Lung microvascular endothelial cell (primary cell): ENCODE results near the gene TDRD9. TPM values are rescaled to one million over a fixed set of nuclear protein-coding genes. Genes with fewer than 3 reads are reported as not detected.
"Not testable (repeated sequence)": the region's sequence is repeated elsewhere in the genome, so short reads cannot be mapped to it uniquely, and the experiment has no call there.

Experiments
- DNase-seq, 2 donors: peaks; one replicate each; pipeline versions ENCODE4 v3.0.0 to v3.0.0-alpha.2; 2010; ENCODE audit warnings: low read depth in 2 of 2
- total RNA-seq: library from RNA; depleted of rRNA; stranded (reverse); fragments of >200 nt; gene quantifications from 2 replicates; pipeline ENCODE4 v1.2.1, GENCODE V29; 2014

The TDRD9 gene, protein sequence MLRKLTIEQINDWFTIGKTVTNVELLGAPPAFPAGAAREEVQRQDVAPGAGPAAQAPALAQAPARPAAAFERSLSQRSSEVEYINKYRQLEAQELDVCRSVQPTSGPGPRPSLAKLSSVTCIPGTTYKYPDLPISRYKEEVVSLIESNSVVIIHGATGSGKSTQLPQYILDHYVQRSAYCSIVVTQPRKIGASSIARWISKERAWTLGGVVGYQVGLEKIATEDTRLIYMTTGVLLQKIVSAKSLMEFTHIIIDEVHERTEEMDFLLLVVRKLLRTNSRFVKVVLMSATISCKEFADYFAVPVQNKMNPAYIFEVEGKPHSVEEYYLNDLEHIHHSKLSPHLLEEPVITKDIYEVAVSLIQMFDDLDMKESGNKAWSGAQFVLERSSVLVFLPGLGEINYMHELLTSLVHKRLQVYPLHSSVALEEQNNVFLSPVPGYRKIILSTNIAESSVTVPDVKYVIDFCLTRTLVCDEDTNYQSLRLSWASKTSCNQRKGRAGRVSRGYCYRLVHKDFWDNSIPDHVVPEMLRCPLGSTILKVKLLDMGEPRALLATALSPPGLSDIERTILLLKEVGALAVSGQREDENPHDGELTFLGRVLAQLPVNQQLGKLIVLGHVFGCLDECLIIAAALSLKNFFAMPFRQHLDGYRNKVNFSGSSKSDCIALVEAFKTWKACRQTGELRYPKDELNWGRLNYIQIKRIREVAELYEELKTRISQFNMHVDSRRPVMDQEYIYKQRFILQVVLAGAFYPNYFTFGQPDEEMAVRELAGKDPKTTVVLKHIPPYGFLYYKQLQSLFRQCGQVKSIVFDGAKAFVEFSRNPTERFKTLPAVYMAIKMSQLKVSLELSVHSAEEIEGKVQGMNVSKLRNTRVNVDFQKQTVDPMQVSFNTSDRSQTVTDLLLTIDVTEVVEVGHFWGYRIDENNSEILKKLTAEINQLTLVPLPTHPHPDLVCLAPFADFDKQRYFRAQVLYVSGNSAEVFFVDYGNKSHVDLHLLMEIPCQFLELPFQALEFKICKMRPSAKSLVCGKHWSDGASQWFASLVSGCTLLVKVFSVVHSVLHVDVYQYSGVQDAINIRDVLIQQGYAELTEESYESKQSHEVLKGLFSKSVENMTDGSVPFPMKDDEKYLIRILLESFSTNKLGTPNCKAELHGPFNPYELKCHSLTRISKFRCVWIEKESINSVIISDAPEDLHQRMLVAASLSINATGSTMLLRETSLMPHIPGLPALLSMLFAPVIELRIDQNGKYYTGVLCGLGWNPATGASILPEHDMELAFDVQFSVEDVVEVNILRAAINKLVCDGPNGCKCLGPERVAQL (N-terminal part only)
- total RNA-seq = under 0.01 and 0.99 TPM in 2 replicates

DNA sequence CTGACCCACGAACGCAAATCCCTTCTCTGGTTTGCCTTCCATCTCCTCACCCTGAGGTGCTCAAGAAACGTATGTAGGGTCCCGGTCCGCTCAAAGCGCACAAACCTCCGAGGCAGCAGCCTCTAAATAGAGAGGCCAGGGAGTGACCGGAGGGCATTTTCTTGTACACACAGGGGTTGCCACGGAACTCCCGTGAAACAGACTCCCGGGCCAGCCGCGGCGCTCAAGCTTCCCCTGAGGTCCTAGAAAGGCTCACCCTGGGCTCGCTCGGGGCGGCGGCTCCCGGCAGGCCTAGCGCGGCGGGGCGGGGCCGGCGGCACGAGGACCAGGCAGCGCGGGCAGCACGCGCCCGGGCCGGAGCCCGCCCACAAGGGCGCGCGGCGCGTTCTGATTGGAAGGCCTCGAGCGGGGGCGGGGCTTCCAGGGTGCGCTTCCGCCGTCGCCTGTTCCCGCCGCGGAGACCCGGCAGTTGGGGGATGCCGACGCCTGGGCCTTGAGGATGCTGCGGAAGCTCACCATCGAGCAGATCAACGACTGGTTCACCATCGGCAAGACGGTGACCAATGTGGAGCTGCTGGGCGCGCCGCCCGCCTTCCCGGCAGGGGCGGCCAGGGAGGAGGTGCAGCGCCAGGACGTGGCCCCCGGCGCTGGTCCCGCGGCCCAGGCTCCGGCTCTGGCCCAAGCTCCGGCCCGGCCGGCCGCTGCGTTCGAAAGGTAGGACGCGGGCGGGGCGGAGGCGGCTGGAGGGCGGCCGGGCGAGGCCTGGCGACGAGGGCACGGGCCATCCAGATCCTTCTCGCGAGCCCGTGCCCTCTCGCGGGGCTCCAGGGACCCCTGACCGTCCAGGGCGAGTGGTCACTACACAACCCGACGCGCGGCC is at the start of gene TDRD9:
Gene TDRD9 (plus strand): TSS at position 446 of the 880 bp plus-strand sequence. CDS start 54 bp downstream, at position 500.
- DNase-seq = no peak

DNA sequence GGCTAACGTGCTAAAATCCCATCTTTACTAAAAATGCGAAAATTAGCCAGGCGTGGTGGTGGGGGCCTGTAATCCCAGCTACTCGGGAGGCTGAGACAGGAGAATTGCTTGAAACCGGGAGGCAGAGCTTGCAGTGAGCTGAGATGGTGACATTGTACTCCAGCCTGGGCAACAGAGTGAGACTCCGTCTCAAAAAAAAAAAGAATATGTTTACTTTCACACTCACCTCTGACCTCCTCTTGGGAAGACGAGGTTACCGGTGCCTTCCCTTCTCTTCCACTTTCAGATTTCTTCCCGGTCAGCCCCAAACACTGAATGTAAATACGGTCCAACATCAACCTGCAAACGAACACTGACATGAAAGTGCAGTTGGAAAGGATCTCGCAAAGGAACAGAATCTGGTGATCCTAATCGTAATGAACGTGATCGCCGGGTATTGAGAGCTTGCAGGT is 49.1 kb upstream of the TDRD9 start:
- no peak for DNase-seq

DNA sequence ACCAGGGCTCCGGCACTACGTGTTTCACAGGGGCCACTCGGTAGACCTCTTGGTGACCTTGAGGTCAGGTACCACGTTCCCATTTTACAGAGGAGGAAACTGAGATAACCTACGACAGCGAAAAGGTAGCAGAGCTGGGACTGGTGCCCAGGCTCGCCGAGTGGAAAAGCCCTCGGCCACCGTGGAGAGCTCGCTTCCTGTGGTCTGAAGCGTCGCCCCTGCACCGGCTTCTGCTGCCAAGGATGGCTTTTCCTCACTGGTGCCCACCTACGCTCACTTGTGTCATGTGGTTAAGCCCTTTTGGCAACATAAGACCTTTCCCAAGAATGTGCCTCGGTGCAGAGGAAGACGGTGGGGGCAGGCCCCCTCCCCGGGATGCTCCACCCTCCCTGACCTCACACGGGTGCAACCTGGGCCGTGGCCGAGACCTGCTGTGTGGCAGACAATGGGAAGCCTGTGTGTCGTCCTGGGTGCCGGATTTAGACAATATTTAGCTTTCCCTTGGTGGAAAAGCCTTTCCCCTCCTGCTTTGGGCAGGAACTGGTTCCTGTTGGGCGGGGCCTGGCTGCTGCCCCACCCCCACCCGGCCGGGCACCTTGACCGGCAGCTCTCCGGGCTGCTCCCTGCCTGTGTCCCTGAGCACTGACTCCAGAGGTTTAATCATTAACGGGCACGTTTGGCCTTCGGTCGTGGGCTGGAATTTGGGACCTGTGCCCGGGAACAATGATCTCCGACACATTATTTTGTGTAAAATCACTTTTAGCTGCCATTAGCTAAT is 48.5 kb upstream of the TDRD9 start:
- peak in 1 of 2 donors; percentile 68 for DNase-seq

DNA sequence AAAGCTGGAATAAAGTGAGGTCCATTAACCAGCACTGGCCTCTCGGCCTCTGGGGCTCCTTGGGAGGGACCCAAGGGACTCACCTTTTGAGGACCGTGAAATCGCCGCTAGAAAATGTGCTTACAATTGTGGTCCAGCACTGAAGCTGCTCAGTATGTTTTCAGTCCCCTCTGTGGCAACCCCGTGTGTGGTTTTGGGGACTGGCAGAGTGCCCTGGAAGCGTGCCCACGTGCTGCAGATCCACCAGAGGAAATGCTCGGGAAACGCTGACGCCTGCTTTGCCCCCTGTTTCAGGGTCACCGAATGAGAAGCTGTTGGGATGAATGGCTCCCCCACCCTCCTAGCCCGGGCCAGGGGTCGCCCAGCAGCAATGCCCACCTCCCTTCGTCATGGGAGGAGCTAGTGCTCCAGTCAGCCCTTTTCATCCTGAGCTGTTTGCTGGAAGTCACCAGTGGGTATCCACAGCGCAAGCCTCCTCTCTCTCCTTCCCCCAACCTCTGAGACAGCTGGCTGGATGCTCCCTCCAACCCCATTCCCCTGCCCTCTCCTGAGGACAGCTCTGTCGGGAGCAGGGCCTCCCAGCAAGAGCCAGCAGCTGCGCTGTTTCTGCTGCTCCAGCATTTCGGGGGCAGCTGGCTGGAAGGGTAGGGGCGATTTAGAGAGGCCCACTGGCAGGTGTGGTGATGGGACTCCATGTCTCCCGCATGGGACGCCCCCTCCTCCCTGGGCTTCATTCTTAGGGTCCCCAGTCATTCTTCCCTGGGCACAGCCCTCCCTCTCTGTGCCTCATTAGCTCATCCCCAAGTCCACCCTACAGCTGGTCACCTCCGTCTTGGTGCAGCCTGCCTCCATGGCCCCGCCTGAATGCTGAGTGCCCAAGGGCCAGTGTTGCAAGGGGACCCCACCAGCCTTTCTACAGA is 47.6 kb upstream of the TDRD9 start:
- peak; percentile 36 to 81 for DNase-seq

DNA sequence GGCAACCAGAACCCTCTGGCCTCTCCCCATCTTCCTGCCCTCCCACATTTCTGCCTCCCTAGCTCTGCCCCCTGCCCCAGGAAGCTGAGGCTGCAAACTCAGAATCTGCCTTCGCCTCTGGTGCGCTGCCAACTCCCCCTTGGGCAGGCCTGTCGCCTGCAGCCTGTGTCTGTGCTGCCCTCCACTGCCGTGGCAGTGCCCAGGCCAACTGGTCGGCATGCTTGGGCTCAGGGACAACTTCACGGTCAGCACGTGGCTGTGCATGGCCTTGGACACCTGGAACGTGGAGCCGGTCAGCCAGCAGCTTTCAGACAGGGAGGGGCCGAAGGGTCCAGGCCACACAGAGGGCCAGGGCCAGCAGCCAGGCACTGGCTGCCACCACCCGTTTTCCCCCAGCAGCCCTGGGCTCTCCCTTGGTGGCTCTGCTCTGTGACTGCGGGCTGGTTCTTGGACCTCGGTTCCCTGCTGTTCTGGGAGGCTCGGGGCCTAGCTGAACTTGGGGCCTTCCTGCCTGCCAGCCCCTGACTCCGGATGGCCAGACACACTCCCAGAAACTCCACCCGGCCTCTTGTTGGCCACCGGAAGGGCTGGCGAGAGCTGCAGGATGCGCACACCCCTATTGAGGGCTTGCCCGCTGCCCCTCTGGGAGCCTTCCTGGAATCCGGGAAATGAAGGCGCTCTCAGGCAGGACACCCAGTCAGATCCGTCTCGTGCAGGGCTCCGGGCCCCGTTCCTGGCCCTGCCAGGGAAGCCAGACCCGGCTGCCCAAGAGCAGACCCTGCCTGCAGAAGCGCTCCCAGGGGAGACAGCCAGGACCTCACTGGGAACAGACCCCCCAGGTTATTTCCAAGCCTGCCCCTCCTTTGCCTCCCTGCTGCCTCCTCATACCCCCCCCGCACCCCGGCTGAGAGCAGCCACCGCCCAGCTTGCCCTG is 46.7 kb upstream of the TDRD9 start:
- DNase-seq = peak; percentile 21 to 37

DNA sequence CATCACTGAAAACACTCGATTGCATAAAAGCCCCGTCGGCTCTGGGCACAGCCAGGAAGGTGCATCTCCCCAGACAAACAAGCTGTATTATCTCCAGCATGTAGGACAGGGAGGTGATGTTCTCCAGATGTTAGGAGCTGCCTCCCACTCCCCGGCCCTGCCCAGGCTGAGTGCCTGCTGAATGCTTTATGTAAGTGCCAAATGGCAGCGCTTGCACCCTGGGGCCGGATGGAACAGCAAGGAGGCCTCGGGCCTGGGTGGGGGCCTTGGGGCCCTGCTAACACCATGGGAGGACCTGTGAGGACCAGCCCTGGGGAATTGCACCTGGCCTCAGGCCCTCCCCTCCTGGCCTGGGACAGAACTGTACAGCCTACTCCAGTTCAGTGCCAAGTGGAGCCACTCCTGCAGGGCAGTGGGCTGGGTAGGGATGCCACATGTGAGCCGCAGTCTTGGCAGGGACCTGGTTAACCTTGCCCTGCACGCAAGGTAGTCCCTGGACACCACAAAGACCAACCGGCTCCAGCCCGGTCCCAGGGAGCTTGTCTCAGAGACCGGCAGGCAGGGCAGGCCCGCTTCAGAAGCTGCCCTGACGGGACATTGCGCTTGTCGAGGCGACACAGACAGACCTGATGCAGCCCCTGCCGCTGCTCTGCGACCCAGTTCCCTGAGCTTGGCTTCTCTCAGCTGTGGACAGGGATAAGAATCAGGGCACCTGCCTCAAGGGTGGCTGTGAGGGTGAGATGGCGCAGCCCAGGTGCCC is 45.6 kb upstream of the TDRD9 start:
- DNase-seq = no peak

DNA sequence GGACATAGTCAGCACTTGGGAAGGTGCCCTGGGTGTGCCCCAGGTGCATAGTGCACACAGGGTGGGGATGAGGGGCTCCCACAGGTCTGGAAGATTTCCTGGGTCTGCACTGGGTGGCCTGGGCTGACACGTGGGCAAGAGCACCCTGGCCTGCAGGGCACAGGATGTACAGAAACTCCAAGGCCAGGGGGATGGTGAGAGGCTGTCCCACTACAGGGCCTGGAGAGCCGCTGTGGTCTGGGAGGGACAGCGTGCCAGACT is 45.1 kb upstream of the TDRD9 start:
- no peak for DNase-seq

DNA sequence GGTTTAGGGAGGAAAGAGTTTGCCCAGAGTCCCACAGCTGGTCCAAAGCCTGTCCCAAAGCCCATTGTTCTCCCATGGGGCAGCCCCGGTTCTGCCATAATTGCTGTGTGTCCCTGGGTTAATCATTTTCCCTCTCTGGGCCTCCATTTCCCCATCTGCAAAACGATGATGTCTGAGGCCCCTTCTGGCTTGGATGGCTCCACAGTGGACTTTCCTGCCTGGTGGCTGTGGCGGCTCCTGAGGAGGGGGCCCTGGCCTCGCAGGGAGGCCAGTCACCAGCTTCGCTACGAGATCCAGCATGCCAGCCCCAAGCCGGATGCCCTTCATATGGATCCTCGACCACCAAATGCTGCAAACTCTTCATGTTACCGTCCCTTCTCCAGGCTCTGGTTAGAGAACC is 43.4 kb upstream of the TDRD9 start:
- DNase-seq = no peak

DNA sequence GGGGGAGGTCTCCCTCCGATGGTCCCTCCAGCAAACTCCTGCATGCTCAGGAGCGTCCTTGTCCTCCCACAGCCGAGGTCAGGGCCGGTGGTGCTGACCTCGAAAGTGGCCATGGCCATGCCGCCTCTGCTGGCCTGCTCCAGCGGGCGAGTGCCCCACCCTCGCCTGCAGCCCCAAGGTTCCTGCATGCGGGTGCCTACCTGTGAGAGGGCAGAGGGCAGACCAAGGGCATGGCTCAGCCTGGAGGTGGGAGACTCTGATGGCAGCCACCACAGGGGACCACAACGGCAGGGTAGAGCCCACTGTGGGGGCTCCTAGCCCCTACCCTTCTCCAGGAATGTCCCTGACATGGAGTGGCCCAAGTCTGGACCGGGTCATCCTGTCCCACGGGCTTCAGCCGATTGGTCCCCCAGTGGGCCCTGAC is 42.7 kb upstream of the TDRD9 start:
- no peak for DNase-seq

DNA sequence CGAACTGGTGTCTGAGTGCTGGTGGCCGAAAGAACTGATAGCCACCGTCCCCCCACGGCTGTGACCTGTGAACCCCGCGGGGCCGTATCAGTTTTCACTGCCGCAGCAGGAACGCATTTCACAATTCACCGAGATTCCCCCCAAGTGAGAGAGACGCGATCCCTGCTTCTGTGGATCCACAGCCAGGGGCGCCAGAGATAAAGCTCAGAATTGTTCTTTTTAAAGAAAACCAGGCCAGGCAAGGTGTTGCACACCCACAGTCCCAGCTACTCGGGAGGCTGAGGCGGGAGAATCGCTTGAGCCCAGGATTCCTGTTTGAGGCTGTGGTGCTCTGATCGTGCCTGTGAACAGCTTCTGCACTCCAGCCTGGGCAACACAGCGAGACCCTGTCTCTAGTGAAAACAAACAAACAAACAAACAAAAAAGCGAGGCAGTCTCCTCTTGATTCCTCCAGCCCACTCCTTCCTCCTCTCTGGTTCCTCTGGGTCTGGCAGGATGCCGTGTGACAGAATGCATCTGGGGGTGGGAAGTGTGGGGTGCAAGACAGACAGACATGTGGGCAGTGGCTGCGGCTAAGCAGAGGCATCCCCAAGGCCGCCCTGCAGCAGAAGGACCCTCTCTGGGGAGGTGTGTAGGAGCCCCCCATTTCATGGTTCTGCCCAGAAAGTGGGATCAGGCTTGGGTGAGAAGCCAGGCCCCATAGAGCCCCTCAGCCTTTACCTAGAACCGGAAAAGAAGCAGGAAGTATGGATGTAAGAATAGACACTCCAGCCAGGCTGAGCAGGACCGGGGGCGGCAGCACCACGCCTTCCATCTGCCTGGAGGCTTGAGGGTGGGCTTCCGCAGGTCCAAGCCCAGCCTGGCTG is 41.7 kb upstream of the TDRD9 start:
- no peak for DNase-seq

DNA sequence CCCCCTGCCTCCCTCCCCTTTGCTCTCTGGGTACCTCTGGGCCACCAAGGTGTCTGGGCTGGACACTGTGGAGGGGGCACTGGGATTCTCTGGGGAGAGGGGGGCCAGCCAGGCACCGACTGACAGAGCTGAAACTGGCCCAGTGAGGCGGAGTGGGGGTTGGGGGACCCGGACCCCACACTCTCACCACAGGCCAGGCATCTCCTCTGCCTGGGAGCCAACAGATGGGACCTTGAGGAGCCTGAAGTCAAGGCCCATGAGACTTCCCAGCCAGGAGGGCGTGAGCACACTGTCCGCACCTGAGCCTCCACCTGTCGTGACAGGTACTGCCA is 41.1 kb upstream of the TDRD9 start:
- no peak for DNase-seq

DNA sequence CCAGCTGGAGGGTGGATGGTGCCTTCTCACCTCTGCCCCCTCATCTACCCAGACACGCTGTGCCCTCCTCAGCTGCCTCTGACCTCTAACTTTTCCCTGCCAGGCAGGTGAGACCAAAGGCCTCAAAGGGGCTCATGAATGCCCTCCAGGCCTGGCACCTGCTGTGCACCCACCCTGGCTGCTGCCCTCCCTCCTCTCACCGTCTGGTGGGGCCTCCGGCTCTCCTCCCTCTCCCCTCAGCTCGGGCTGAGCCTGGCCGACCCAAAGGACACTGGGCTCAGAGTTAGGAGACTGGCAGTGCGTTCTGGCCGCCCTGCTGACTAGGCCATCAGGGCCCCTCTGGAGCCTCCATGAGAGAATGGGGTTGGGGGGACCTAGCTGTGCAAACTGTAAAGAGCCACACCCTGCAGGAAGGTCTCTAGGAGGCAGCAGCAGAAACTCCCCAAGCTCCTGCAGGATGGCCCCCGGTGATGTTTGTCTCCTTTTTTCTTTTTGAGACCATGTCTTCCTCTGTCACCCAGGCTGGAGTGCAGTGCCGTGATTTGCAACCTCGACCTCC is 40.6 kb upstream of the TDRD9 start:
- no peak for DNase-seq

DNA sequence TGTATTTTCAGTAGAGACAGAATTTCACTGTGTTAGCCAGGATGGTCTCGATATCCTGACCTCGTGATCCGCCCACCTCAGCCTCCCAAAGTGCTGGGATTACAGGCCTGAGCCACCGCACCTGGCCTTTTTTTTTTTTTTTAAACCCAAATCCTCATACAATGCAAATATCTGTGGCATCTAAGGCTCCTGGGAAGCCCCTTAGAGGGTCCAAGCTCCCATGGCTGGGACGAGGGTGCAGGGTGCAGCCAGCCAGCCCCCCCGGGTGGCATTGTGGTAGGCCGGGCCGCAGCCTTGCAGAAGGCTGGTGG is 39.3 kb upstream of the TDRD9 start:
- DNase-seq = not testable (repeated sequence)

DNA sequence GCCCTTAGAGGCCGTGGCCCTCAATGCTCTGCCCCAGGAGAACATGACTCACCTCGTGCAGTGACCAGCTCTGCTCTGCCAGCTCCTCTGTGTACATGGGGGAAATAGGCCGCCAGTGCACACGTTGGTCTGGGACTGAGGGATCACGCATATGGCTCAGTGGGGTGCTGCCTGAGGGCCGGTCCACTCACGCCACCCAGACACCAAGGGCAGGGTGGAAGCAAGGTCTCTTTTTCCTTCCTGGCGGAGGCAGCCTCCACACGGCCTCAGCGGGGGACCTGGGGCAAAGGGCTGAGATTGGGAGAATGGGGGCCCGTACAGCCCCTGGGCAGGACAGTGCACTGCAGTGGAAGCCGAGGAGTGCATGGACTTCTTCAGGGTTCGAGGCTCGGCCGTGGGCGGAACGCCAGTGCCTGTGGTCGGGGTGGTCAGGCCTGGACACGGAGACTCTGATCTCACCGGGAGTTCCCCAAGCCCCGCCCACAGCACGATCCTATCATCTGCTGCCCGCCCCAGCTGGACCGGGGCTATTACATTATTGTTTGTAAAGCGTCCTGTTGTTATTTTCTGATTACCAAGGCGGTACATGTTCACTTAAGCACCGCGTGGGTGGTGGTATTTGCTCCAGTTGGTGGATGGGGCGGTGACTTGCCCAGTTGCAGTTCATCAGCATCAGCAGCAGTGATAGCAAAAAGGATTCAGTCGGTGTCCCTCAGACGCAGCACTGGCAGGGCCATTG is 38.8 kb upstream of the TDRD9 start:
- DNase-seq = peak in 1 of 2 donors; percentile 25

DNA sequence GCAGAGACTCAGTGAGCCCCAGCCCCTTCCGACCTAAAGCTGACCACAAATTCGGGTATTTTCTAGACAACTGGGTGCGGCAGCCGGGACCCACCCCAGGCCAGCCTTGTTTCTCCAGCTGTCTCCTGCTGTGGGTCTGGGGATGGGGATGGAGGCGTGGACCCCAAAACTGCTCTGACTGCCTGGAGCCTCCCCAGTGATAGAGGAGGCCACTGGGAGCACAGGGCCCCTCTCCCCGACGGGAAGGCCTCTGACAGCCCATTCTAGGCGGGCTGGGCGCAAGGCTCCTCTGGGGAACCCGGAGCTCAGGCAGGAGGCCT is 38.2 kb upstream of the TDRD9 start:
- DNase-seq = no peak
